ENCODE data around the gene PASK.
A peak's percentile ranks its signal among the peaks of the same experiment; 100 is the strongest.
"Not testable (repeated sequence)": the region's sequence is repeated elsewhere in the genome, so short reads cannot be mapped to it uniquely, and the experiment has no call there.

Gene PASK

DNA sequence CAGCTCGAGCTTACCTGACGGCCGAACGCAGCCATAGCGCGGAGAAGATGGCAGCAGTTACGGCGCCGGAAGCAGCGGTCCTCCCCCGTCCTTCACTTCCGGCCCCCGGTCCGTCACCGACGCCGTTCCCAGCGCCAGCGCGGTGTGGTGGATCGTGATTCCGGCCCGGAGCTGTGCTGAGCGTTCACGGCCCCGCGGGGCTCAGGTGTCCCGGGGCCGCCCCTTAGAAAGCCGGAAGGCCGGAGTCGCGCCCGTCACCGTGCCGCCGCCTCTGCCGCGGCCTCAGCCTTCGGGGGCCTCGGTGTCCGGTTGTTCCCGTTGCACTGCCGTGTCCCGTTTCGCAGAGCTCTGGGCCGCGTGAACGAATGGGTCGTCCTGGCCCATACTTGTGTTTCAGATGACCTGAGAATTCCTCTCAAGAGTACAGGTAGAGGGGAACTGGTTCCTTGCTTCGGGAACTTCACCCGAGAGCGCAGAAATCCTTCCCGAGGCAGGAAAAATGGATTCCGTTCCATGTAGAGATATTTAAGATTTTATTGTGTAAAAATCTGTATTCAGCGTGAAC is 47.0 kb downstream of the PASK start, which contains the start of gene MTERF4:
MTERF4 (minus strand) TSS at position 49 of the 565 bp plus-strand sequence; CDS start at position 35, 14 bp downstream.
- Histone ChIP-seq H3K36me3 (ENCODE audit: control insufficient read depth, insufficient read depth, low read length) (peaks cover 35% of the 10 kb centered on the region), H3K9ac (ENCODE audit: low read depth, low read length) (peak within 1 kb of the TSS; percentile 70), H3K9me3 (ENCODE audit: control insufficient read depth, insufficient read depth, low read length) (no peaks in the 10 kb centered on the region), H3K4me1 (ENCODE audit: control insufficient read depth, insufficient read depth, low read length) (peaks cover 7% of the 10 kb centered on the region; the same call in 1 of the 2 replicates), H3K27me3 (ENCODE audit: control insufficient read depth, insufficient read depth, low read length) (no peaks in the 10 kb centered on the region), H3K4me3 (ENCODE audit: low read depth, low read length) (peak within 1 kb of the TSS; percentile 72), H3K27ac (ENCODE audit: low read depth, low read length) (peak within 1 kb of the TSS; percentile 88)

GRCh38 chr2:241099246-241099645 is 50.0 kb downstream of the PASK start:
- Histone ChIP-seq H3K27ac (ENCODE audit: low read depth, low read length) (no peak overlapping the region), H3K27me3 (ENCODE audit: control insufficient read depth, insufficient read depth, low read length) (no peaks in the 10 kb centered on the region), H3K9me3 (ENCODE audit: control insufficient read depth, insufficient read depth, low read length) (no peaks in the 10 kb centered on the region), H3K4me3 (ENCODE audit: low read depth, low read length) (no peak overlapping the region), H3K4me1 (ENCODE audit: control insufficient read depth, insufficient read depth, low read length) (peaks cover 16% of the 10 kb centered on the region), H3K9ac (ENCODE audit: low read depth, low read length) (no peak overlapping the region), H3K36me3 (ENCODE audit: control insufficient read depth, insufficient read depth, low read length) (peaks cover 47% of the 10 kb centered on the region)

DNA sequence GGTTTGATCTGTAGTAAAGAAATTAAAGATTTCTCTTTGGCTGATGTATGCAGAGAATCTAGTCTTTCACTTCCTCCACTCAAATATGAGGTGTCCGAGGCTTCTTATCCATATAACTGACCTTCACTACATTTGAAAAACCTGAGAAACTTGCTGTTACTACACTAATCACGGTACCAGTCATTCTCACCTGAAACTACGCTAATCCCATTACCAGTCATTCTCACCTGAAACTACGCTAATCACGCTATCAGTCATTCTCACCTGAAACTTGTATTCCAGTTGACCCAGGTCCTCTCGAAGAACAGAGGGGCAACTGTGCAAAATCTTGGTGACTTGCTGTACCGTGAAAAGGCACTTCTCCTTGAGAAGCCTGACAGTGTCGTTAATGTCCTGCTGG is 52.3 kb downstream of the PASK start:
- no peak overlapping the region for H3K4me3 ChIP-seq (ENCODE audit: low read depth, low read length)
- H3K4me1 ChIP-seq (ENCODE audit: control insufficient read depth, insufficient read depth, low read length) = peaks cover 14% of the 10 kb centered on the region
- H3K27me3 ChIP-seq (ENCODE audit: control insufficient read depth, insufficient read depth, low read length) = no peaks in the 10 kb centered on the region
- no peak overlapping the region for H3K9ac ChIP-seq (ENCODE audit: low read depth, low read length)
- H3K9me3 ChIP-seq (ENCODE audit: control insufficient read depth, insufficient read depth, low read length) = no peaks in the 10 kb centered on the region
- no peak overlapping the region for H3K27ac ChIP-seq (ENCODE audit: low read depth, low read length)
- H3K36me3 ChIP-seq (ENCODE audit: control insufficient read depth, insufficient read depth, low read length) = peaks cover 69% of the 10 kb centered on the region

DNA sequence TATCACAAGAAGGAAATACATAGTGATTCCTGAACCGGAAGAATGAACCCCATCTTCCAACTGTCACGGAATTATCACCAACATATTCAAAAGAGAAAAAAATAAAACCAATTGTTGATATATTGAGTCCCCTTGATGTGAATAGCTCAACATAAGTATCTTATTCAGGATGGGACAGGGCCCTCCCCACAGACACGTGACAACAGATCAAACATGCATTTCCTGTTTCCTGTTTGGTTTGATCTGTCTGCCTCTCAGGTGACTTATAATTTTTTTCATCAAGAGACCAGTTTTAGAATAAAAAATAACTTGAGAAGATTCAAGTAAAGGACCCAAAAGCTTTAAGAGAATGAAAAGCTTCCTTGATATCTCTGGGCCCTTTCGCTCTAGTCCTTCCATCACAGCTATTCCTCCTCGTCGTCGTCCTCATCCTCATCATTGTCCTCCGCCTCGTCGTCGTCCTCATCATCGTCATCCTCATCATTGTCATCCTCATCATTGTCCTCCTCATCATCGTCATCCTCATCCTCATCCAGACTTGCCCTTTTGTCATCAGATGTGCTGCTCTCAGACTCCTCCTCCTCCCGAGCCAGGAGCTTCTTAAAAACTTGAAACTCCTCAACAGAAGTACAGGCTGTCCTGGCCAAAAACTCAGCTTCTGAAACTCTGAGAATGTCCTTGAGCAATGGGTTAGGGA is 53.5 kb downstream of the PASK start:
- H3K9me3 ChIP-seq (ENCODE audit: control insufficient read depth, insufficient read depth, low read length) = no peaks in the 10 kb centered on the region
- peaks cover 14% of the 10 kb centered on the region for H3K4me1 ChIP-seq (ENCODE audit: control insufficient read depth, insufficient read depth, low read length)
- peaks cover 73% of the 10 kb centered on the region for H3K36me3 ChIP-seq (ENCODE audit: control insufficient read depth, insufficient read depth, low read length)
- no peak overlapping the region for H3K9ac ChIP-seq (ENCODE audit: low read depth, low read length)
- no peaks in the 10 kb centered on the region for H3K27me3 ChIP-seq (ENCODE audit: control insufficient read depth, insufficient read depth, low read length)
- H3K27ac ChIP-seq (ENCODE audit: low read depth, low read length) = no peak overlapping the region
- H3K4me3 ChIP-seq (ENCODE audit: low read depth, low read length) = no peak overlapping the region

GRCh38 chr2:241094924-241095420 is 54.3 kb downstream of the PASK start:
- H3K27ac ChIP-seq (ENCODE audit: low read depth, low read length) = no peak overlapping the region
- H3K4me1 ChIP-seq (ENCODE audit: control insufficient read depth, insufficient read depth, low read length) = peaks cover 14% of the 10 kb centered on the region
- no peak overlapping the region for H3K9ac ChIP-seq (ENCODE audit: low read depth, low read length)
- H3K9me3 ChIP-seq (ENCODE audit: control insufficient read depth, insufficient read depth, low read length) = no peaks in the 10 kb centered on the region
- H3K36me3 ChIP-seq (ENCODE audit: control insufficient read depth, insufficient read depth, low read length) = peaks cover 76% of the 10 kb centered on the region
- H3K4me3 ChIP-seq (ENCODE audit: low read depth, low read length) = no peak overlapping the region
- H3K27me3 ChIP-seq (ENCODE audit: control insufficient read depth, insufficient read depth, low read length) = no peaks in the 10 kb centered on the region

- H3K9ac ChIP-seq (ENCODE audit: low read depth, low read length) = no peak overlapping the region
- H3K36me3 ChIP-seq (ENCODE audit: control insufficient read depth, insufficient read depth, low read length) = peaks cover 75% of the 10 kb centered on the region
- H3K4me1 ChIP-seq (ENCODE audit: control insufficient read depth, insufficient read depth, low read length) = peaks cover 14% of the 10 kb centered on the region
- H3K27me3 ChIP-seq (ENCODE audit: control insufficient read depth, insufficient read depth, low read length) = no peaks in the 10 kb centered on the region
- H3K4me3 ChIP-seq (ENCODE audit: low read depth, low read length) = no peak overlapping the region
- H3K9me3 ChIP-seq (ENCODE audit: control insufficient read depth, insufficient read depth, low read length) = no peaks in the 10 kb centered on the region
- peak overlapping the region; percentile 53 for H3K27ac ChIP-seq (ENCODE audit: low read depth, low read length)
Observed at GRCh38 chr2:241094172-241094571, 55.1 kb downstream of the PASK start.

GRCh38 chr2:241093133-241093781 is 56.0 kb downstream of the PASK start:
- not testable (repeated sequence) for H3K4me3 ChIP-seq (ENCODE audit: low read depth, low read length); H3K27me3 ChIP-seq (ENCODE audit: control insufficient read depth, insufficient read depth, low read length); H3K9ac ChIP-seq (ENCODE audit: low read depth, low read length); H3K9me3 ChIP-seq (ENCODE audit: control insufficient read depth, insufficient read depth, low read length)
- Histone ChIP-seq H3K36me3 (ENCODE audit: control insufficient read depth, insufficient read depth, low read length) (peaks cover 79% of the 10 kb centered on the region), H3K27ac (ENCODE audit: low read depth, low read length) (peak overlapping the region; percentile 57), H3K4me1 (ENCODE audit: control insufficient read depth, insufficient read depth, low read length) (peaks cover 14% of the 10 kb centered on the region)

DNA sequence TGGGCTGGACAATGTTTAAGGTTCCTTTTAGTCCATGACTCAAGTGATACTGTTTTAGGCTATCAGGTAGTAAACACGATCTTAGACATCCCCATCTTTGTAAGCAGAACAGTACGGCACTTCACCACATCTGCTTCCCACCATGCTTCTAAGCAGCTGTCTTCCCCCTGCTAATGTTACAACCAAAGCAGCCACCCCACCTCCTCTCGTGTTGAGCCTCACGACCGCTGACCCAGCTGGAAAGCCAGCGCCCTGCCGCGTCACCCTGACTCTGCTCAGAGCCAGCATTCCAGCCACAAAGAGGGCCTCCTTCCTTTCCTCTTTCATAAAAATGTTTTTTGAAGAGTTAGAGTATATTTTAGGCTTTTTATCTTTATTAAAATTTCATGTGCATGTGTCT is 56.6 kb downstream of the PASK start:
- Histone ChIP-seq H3K27me3 (ENCODE audit: control insufficient read depth, insufficient read depth, low read length) (no peaks in the 10 kb centered on the region), H3K27ac (ENCODE audit: low read depth, low read length) (peak overlapping the region; percentile 57), H3K9me3 (ENCODE audit: control insufficient read depth, insufficient read depth, low read length) (no peaks in the 10 kb centered on the region), H3K36me3 (ENCODE audit: control insufficient read depth, insufficient read depth, low read length) (peaks cover 80% of the 10 kb centered on the region), H3K9ac (ENCODE audit: low read depth, low read length) (no peak overlapping the region), H3K4me3 (ENCODE audit: low read depth, low read length) (no peak overlapping the region), H3K4me1 (ENCODE audit: control insufficient read depth, insufficient read depth, low read length) (peaks cover 14% of the 10 kb centered on the region)

- H3K9me3 ChIP-seq (ENCODE audit: control insufficient read depth, insufficient read depth, low read length) = no peaks in the 10 kb centered on the region
- H3K4me3 ChIP-seq (ENCODE audit: low read depth, low read length) = no peak overlapping the region
- H3K36me3 ChIP-seq (ENCODE audit: control insufficient read depth, insufficient read depth, low read length) = peaks cover 80% of the 10 kb centered on the region
- no peaks in the 10 kb centered on the region for H3K27me3 ChIP-seq (ENCODE audit: control insufficient read depth, insufficient read depth, low read length)
- H3K27ac ChIP-seq (ENCODE audit: low read depth, low read length) = no peak overlapping the region
- H3K9ac ChIP-seq (ENCODE audit: low read depth, low read length) = no peak overlapping the region
- H3K4me1 ChIP-seq (ENCODE audit: control insufficient read depth, insufficient read depth, low read length) = peaks cover 14% of the 10 kb centered on the region
Observed at GRCh38 chr2:241091734-241092445, 57.4 kb downstream of the PASK start.

DNA sequence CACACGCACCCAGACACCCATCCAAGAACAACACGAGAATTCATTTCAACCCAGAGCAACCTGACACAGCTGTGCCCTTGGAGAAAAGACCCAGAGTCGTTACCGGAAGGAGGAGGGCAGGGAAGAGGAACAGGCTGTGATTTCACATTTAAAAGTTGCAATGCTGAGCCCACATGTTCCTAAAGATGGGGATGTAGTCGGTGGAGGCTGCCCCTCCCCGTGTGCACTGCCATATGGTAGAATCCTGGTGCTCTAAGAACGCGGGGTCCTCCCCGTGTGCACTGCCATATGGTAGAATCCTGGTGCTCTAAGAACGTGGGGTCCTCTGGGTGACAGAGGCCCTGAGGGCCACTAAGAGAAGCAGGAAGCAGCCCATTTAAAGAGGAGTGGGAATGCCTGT is 58.1 kb downstream of the PASK start:
- peaks cover 80% of the 10 kb centered on the region for H3K36me3 ChIP-seq (ENCODE audit: control insufficient read depth, insufficient read depth, low read length)
- H3K4me3 ChIP-seq (ENCODE audit: low read depth, low read length) = no peak overlapping the region
- no peak overlapping the region for H3K9ac ChIP-seq (ENCODE audit: low read depth, low read length)
- no peaks in the 10 kb centered on the region for H3K27me3 ChIP-seq (ENCODE audit: control insufficient read depth, insufficient read depth, low read length)
- peaks cover 14% of the 10 kb centered on the region for H3K4me1 ChIP-seq (ENCODE audit: control insufficient read depth, insufficient read depth, low read length)
- H3K27ac ChIP-seq (ENCODE audit: low read depth, low read length) = no peak overlapping the region
- H3K9me3 ChIP-seq (ENCODE audit: control insufficient read depth, insufficient read depth, low read length) = no peaks in the 10 kb centered on the region

All from HUES48 (cell line).